Dermis microvascular lymphatic vessel endothelial cell (primary cell): ENCODE data around the gene PTPN14. TPM values are rescaled to one million over a fixed set of nuclear protein-coding genes. Genes with fewer than 3 reads are reported as not detected.

Experiments
- DNase-seq, 2 donors: peaks; one replicate each; pipeline versions ENCODE4 v3.0.0 to v3.0.0-alpha.2; 2010; ENCODE audit warnings: low read depth in 2 of 2
- total RNA-seq: library from RNA; depleted of rRNA; stranded (reverse); fragments of >200 nt; gene quantifications from 2 replicates; pipeline ENCODE4 v1.2.1, GENCODE V29; 2014

The PTPN14 gene
- total RNA-seq, 1 donor from 2014 or later: 54.3 TPM

- DNase-seq: peak; percentile 68 to 72
Observed at GRCh38 chr1:214337511-214337910, 213.9 kb downstream of the PTPN14 start.

DNA sequence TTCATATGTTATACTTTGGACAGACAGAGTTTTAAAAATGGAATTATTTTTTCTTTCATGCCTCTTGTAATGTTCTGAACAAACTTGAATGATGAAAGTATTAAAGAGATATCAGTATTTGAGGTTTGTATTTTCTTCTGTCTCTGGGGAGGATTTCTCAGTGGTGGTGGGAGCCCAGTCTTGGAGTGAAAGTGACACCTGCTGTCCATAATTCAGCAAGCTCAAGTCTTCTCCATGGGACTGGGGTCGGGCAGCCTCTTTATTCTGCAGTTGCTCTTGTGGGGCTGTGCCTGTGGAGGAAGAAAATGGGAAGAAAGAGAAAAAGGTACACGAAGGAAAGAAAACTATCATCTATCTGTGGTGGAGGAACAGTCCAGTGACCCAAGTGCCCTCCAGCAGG is 214.4 kb downstream of the PTPN14 start:
- no peak for DNase-seq

GRCh38 chr1:214335567-214335966 is 215.8 kb downstream of the PTPN14 start:
- DNase-seq: no peak

- DNase-seq: peak in 1 of 2 donors; percentile 49
Observed at GRCh38 chr1:214332946-214333798, 218.2 kb downstream of the PTPN14 start.

GRCh38 chr1:214331827-214332423 is 219.5 kb downstream of the PTPN14 start:
- peak in 1 of 2 donors; percentile 49 for DNase-seq

GRCh38 chr1:214331180-214331579 is 220.2 kb downstream of the PTPN14 start:
- DNase-seq: no peak

GRCh38 chr1:214330715-214331114 is 220.7 kb downstream of the PTPN14 start:
- no peak for DNase-seq

- no peak for DNase-seq
Observed at GRCh38 chr1:214330222-214330621, 221.2 kb downstream of the PTPN14 start.

GRCh38 chr1:214329470-214330220 is 221.8 kb downstream of the PTPN14 start:
- DNase-seq: no peak

- peak; percentile 82 to 87 for DNase-seq
Observed at GRCh38 chr1:214328770-214329469, 222.5 kb downstream of the PTPN14 start.

DNA sequence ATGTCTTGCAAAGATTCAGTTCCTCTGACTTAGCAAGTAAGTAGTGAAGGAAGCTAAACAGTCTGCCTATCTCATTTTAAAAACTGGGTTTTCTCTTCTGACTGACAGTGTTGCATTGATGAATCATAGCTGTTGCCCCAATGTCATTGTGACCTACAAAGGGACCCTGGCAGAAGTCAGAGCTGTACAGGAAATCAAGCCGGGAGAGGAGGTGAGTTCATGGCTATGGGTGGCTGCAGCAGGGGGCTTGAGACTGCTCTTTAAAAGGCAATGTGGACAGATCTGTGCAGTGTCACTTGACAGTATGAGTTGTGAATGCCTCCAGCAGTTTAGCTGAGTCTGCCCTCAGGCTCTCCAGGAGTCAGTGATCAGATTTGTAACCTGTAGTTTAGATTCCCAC is 223.9 kb downstream of the PTPN14 start:
- peak; percentile 54 to 71 for DNase-seq

DNA sequence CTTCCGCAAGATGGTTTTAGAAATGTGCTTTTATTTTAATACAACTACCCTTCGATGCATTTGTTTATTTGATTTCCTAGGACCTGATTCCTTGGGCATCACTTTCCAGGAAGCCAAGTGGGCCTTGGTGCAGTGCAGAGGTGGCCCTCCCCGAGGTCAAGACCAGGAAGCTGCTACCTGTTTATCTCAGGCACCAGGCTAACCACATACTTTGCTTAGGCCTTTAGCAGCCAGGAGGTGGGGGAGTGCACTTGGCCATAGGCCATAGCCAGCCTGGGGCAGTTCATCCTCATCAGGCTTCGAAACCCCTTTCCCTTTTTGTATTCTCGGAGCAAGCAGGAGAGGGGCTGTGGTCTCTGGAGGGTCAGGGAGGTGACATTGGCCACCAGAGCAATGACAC is 225.0 kb downstream of the PTPN14 start:
- DNase-seq: no peak

DNA sequence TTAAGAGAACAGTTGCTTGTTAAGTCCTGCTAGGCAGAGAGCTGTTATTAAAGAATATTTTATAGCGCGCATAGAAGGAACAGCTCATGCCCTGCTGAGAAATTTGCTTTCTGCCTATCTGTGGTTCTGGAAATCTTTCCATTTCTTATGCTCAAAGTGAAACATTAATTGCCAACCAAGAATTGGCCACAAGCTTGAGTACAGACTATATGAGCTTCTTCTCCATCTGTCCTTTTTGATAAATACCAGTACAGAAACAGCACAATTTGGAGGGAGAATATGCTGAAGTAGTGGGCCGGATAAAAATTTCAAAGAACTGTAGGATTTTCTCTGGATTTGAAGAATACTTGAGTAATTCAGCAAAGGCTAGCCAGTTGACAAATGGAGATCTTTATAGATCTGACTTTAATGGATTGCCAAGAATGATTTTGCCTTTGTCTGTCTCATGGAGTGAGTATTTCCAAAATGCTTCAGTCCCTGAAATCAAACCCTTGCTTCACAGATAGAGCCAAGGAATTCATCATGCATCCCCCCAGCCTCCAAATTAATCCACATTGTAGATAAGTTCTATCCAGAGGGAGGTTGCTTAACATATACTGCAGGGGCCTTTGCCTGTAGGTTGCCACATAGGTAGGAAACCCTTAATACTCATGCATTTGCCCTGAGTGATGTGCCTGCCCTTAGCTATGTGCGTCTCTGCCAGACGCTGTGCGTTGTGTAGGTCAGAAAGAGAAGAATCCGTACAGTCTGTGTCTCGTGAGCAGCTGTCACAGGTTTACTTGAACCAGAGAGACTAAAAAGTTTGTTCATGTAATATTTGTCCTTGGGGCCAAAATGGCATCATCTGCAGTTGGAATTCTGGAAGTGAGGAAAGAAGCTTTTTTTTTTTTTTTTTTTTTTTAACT is 226.3 kb downstream of the PTPN14 start:
- no peak for DNase-seq

DNA sequence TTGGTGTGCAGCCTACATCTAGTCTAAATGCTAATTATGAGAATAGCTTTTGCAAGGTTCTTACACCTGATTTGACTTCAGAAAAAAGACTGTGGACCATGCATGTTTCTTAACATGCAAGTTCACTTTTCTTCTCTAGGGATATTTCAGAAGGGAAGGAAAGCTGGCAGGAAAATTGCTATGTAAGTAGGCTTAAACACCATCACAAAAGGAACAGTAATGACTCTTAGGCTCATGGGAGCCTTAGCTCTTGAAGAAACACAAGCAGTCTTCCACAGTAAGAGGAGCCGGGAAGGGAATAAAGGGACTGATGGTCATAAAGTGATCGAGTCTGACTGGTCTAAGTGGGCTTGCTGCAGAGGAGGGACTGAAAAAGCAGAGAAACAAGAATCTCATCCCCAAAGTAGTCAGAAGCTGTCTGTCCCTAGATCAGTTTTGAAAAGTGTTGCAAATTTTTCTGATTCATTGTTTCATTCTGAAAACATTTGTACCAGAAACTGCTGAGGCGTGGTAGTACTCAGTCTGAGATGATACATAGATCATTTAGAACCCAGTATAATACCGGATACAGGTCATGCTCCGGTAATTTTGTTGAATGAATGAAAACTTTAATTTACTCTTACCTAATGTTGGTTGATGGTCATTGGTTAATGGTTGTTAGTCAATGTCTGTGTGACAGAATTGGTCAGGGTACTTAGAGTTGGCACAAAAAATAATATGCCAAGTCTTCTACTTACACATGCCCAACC is 229.5 kb downstream of the PTPN14 start:
- no peak for DNase-seq

DNA sequence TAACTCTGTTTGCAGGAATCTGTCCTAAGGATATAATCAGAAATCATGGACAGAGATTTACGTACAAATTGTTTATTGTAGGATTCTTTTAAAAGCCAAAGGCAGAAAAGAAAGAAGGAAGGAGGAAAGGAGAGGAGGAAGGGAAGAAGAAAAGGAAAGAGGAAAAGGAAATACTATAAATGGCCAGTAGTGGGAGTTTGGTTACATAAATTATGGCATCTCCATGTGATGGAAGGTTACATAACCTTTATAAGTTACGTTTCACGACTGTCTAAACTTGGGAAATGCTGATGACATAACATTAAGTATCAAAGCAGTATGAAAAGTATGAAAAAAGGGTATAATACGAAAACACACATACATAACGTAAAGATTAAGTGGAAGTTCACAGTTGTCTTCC is 231.5 kb downstream of the PTPN14 start:
- no peak for DNase-seq

- no peak for DNase-seq
Observed at GRCh38 chr1:214318956-214319736, 232.3 kb downstream of the PTPN14 start.

GRCh38 chr1:214318356-214318755 is 233.0 kb downstream of the PTPN14 start:
- DNase-seq: no peak

- DNase-seq: no peak
Observed at GRCh38 chr1:214317734-214318133, 233.7 kb downstream of the PTPN14 start.

DNA sequence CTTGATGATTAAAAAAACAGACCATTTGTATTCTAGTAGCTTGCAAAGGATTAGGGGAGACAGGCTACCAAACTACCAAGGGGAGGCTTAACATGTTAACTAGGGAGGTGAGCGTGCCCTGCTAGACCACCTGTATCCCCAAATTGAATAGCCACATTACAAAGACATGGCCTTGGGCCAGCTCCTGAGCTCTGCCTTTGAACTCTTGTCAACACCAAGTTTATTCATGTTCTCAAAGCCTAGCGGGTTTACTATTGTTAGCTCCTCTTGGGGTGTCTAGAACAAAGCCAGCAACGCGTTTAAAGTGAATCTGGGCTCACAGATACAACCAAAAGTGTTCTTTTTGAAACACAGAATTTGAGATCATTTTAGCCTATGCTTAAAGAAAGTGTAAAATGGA is 234.1 kb downstream of the PTPN14 start:
- no peak for DNase-seq
